Sciatic nerve (tissue), 2 donors: ENCODE measurements around the gene FGF5. TPM values are rescaled to one million over a fixed set of nuclear protein-coding genes. Genes with fewer than 3 reads are reported as not detected.
"Not testable (repeated sequence)": the region's sequence is repeated elsewhere in the genome, so short reads cannot be mapped to it uniquely, and the experiment has no call there.

Source experiments
- ATAC-seq: fragments of 200-7000 bp; cut with Tn5 transposase; one replicate; pipeline ENCODE4 v1.9.1; 2020; ENCODE audit warnings: mild to moderate bottlenecking, moderate library complexity
- DNase-seq: peaks from one replicate; pipeline ENCODE4 v3.0.0-alpha.2; 2020; ENCODE audit warnings: low spot score
- intact Hi-C: fragments of 100-400 bp; cut with DNase I; formaldehyde crosslinking; loops from one replicate; pipeline ENCODE4 v1.14.2; 2022
- total RNA-seq: library from RNA; stranded (reverse); fragmentation: NEBNext Ultra II Directional; extraction: Animal tissue kit (Norgen Biotek cat#: 25700); gene quantifications from one replicate; pipeline ENCODE4 v1.2.1, GENCODE V29; 2021
- donor health status: DM: no; HTN: no; CAD: no.
- donor health status: DM: no; HTN: no; CAD: no.

FGF5 gene
- total RNA-seq, 1 donor from 2014 or later = 0.31 TPM

- DNase-seq (no peak), ATAC-seq (no peak)
- intact Hi-C loops = no loop called here
These were observed 10.5 kb downstream of the FGF5 start for GRCh38 chr4:80276931-80277330.

DNA sequence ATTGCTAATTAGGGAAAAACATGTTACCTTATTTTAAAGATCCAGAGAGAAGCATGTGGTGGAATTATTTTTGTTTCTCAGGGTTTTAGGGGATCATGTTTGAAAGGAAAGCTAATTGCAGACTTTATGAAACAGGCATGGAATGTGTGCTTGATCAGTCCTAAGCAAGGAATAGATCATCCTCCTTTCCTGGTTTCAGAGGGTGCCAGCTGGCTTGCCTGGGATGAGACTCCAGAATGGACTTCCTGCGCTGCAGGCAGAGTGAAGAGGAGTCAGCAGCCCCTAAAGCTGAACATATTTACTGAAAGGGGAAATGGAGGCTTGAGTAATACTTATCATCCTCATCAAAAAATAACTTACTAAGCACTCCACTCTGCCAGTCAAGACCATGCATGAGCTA, 13.3 kb downstream of the FGF5 start:
- DNase-seq = no peak
- intact Hi-C loops = no loop called here
- ATAC-seq = no peak

DNA sequence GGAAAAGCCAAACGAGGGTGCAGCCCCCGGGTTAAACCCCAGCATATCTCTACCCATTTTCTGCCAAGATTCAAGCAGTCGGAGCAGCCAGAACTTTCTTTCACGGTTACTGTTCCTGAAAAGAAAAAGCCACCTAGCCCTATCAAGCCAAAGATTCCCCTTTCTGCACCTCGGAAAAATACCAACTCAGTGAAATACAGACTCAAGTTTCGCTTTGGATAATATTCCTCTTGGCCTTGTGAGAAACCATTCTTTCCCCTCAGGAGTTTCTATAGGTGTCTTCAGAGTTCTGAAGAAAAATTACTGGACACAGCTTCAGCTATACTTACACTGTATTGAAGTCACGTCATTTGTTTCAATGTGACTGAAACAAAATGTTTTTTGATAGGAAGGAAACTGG, 20.0 kb downstream of the FGF5 start:
- DNase-seq = no peak
- intact Hi-C loops = no loop called here
- ATAC-seq = no peak

GRCh38 chr4:80290665-80291064, 24.2 kb downstream of the FGF5 start:
- DNase-seq, ATAC-seq, intact Hi-C loops: not testable (repeated sequence)

- ATAC-seq (no peak), DNase-seq (no peak)
- intact Hi-C loops = no loop called here
These were observed 27.7 kb downstream of the FGF5 start for GRCh38 chr4:80294206-80294605.

DNA sequence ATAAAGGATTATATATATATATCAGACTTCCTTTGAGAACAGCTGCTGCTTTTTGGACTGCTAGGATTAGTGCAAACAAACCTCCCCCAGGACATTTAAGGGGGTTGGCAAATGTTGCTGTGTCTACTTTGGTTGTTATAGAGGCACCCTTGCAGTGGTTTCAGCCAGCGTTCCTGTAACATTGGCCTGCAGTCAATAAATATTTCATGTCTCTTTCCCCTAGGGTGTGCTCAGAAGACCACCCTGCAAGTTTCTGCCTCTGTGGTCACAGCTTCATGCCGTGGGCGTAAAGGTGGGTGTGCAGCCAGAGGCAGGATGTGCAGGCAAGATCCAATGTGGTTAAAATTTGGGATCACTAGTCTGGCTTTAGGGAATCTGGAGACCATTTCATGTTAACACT, 28.9 kb downstream of the FGF5 start:
- intact Hi-C loops = no loop called here
- DNase-seq (no peak), ATAC-seq (no peak)

DNA sequence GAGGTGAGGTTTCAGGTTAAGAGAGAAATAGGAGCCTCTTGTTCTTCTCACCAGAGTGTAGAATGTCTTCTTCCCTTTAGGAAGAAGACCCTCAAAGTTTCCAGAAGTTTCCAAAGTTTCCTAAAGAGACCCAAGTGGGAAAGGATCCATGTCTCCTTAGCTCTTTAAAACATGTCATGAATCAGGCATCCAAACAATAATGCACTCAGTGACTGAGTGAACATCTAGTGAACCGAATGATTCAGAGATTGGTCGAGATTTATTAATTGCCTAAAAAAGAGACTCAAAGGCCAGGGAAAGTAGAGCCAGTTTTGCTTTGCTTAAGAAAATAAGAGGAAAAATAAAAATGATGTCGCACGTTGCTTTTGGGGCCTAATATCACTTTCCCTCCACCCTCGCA, 29.4 kb downstream of the FGF5 start:
- DNase-seq (no peak), ATAC-seq (no peak)
- intact Hi-C loops = no loop called here

DNA sequence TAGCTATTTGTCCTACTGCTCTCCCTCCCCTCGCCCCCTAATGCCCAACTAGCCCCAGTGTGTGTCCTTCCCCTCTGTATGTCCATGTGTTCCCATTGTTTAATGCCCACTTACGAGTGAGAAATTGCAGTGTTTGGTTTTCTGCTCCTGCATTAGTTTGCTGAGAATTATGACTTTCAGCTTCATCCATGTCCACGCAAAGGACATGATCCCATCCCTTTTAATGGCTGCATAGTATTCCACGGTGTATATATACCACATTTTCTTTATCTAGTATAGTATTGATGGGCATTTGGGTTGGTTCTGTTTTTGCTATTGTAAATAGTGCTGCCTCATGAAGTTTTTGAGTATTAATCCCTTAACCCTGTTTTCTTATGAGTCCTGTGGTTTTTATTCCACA, 35.4 kb downstream of the FGF5 start:
- DNase-seq (no peak), ATAC-seq (no peak)
- intact Hi-C loops = no loop called here

DNA sequence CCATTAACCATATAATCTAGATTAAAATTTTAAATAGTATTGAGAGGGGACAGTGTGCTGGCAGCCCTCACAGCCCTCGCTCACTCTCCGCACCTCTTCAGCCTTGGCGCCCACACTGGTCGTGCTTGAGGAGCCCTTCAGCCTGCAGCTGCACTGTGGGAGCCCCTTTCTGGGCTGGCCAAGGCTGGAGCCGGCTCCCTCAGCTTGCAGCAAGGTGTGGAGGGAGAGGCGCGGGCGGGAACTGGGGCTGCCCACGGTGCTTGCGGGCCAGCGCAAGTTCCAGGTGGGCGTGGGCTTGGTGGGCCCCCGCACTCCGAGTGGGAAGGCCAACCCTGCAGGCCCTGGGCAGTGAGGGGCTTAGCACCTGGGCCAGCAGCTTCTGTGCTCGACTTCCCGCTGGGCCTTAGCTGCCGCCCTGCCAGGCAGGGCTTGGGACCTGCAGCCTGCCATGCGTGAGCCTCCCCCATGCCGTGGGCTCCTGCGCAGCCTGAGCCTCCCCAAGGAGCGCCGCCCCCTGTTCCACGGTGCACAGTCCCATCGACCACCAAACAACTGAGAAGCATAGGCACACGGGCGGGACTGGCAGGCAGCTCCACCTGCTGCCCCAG, 36.3 kb downstream of the FGF5 start:
- intact Hi-C loops = no loop called here
- ATAC-seq (no peak), DNase-seq (no peak)

DNA sequence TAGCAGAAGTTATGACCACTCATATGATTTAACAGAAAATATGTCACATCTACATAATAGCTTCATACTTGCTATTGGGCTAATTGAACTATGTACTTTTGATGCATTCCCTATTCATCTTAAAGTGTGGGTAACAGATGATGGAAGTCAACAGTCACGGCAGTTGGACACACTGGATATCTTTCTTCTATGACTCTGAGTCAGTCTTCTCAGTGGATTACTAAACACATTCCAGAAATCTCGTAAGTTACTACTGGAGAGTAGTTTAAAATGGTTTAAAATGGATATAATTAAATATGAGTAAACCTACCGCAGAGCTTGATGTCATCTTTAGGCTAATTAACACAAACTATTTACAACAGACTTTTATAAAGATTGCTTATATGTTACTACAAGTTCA, 39.0 kb downstream of the FGF5 start:
- ATAC-seq (no peak), DNase-seq (no peak)
- intact Hi-C loops = no loop called here

DNA sequence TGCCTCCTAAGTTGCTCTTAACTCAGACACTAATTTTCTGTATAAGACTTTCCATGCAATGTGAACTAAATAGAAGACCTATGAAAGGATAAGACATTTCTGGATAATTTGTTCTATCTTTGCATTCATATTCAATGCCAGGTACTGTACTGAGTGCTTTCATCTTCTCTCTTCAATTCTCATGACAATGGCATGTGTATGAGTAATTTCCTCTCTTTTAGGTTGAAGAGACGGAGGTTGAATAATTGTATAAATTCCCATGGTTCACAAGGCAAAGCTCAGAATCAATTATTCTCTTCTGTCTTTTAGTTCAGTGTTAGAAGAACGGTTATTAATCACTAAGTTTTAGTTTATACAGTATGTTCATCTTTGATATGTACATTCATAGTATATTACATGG, 39.8 kb downstream of the FGF5 start:
- intact Hi-C loops = no loop called here

GRCh38 chr4:80307183-80307735, 40.8 kb downstream of the FGF5 start:
- no peak for DNase-seq
- intact Hi-C loops = no loop called here
- no peak for ATAC-seq

More for the DNA sequence above, 39.8 kb downstream of the FGF5 start:
- no peak for ATAC-seq
- DNase-seq = no peak

GRCh38 chr4:80307774-80308465, 41.5 kb downstream of the FGF5 start:
- intact Hi-C loops = no loop called here
- no peak for ATAC-seq
- DNase-seq = no peak

GRCh38 chr4:80308466-80308822, 42.0 kb downstream of the FGF5 start:
- intact Hi-C loops = no loop called here
- DNase-seq (no peak), ATAC-seq (no peak)

DNA sequence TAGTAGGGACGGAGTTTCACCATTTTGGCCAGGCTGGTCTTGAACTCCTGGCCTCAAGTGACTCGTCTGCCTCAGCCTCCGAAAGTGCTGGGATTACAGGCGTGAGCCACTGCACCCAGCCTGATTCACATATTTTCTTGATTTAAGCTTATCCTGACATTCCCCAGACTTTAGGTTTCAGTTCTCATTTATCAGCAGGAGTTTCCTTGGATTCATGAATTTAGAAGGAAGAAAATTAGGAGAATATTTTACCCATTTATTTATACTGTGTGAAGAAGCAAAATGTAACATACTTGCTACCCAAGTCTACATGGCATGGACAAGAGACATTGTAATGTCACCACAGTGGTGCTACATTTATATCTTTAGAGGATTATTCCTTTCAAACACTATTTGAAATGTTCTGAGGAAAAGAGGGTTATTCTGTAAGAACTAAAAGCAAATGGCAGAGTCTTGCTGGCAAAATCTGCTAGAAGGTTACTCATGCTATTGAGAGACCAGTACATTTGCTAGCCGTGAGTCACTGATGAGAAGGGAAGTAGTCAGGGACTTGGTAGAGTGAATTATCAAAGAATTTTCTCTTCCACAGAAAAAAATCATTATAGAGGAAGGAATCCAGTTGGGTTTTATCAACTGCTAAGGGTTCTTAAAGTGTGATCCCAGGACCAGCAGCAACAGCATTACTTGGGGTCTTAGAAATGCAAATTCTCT, 43.0 kb downstream of the FGF5 start:
- intact Hi-C loops = no loop called here
- ATAC-seq (no peak), DNase-seq (no peak)

DNA sequence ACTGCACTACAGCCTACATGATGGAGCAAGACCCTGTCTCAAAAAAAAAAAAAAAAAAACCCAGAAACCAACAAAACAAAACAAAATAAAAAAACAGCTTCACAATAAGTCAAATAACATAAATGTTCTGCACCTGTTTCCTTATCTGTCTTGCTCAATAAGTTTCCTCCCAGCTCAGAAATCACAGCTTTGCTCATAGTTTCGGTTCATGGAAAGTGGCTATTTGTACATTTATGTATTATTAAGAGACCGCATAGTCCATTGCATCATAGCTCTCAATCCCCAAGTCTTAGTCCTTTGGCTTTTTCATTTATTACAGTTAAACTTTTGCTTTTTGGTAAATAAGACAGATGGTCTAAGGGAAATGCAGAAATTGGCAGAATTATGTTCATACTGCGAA, 44.7 kb downstream of the FGF5 start:
- intact Hi-C loops = no loop called here
- ATAC-seq (no peak), DNase-seq (no peak)

- no peak for ATAC-seq
- no peak for DNase-seq
- intact Hi-C loops = no loop called here
These were observed 45.7 kb downstream of the FGF5 start for GRCh38 chr4:80312124-80312523.

- intact Hi-C loops = no loop called here
- no peak for DNase-seq
- ATAC-seq = no peak
These were observed 47.2 kb downstream of the FGF5 start for GRCh38 chr4:80313627-80314026.

DNA sequence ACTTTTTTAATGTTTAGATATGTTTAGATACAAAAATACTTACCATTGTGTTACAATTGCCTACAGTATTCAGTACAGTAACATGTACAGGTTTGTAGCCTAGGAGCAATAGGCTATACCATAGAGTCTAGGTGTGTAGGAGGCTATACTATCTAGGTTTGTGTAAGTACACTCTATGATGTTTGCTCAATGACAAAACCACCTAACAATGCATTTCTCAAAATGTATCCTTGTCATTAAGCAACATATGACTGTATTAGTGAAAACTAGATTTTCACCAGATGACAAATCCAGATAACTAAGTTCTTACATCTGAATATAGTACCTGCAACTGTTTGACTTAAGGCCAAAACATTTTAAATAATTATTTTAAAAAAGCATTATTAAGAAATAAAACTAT, 49.4 kb downstream of the FGF5 start:
- DNase-seq, intact Hi-C loops, ATAC-seq: not testable (repeated sequence)

GRCh38 chr4:80321341-80321740, 54.9 kb downstream of the FGF5 start:
- no peak for DNase-seq
- no peak for ATAC-seq
- intact Hi-C loops = no loop called here
